Measurements from ENCODE around the gene DNPEP.
"Not testable (repeated sequence)": the region's sequence is repeated elsewhere in the genome, so short reads cannot be mapped to it uniquely, and the experiment has no call there.

Gene DNPEP

DNA sequence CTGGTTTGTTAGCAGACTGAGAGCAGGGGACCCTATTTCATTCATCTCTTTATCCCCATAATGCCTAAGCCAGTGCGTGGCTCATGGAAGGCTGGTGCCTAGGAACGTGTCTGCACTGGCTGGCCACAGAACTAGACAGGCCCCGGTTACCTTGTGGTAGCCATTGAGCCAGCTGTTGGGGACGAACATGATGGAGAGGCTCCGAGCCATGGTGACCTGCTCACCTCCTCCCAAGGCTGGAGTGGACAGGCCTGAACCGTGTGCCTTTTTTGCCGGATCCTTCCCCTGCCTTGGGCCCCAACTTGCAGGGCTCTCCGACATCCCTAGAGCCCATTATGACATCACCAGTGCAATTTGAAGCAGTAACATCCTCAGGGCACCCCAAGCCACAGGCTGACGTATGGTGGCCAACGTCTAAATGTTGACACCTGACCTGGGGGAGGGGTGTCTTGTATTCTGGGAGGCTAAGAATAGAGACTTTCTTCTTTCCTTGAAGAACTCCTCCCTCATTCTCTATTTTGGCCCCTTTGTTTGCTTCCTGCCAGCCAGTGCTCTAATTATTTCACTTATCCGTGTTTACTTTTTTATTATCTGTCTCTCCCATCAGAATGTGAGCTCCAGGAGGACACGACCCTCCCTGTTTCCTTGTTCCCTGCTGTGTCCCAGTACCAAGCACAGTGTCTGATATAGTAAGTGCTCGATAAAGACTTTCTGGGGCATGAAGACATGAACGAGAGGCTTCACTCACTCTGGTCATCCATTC, 12.2 kb upstream of the DNPEP start:
- DNase-seq (ENCODE audit: extremely low read depth, low read depth) = no peak
- TF ChIP-seq, protein P1, sequence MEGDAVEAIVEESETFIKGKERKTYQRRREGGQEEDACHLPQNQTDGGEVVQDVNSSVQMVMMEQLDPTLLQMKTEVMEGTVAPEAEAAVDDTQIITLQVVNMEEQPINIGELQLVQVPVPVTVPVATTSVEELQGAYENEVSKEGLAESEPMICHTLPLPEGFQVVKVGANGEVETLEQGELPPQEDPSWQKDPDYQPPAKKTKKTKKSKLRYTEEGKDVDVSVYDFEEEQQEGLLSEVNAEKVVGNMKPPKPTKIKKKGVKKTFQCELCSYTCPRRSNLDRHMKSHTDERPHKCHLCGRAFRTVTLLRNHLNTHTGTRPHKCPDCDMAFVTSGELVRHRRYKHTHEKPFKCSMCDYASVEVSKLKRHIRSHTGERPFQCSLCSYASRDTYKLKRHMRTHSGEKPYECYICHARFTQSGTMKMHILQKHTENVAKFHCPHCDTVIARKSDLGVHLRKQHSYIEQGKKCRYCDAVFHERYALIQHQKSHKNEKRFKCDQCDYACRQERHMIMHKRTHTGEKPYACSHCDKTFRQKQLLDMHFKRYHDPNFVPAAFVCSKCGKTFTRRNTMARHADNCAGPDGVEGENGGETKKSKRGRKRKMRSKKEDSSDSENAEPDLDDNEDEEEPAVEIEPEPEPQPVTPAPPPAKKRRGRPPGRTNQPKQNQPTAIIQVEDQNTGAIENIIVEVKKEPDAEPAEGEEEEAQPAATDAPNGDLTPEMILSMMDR (IDR thresholded peaks at IDR 0.05; ENCODE audit: low read depth, low read length) = no peak

- TF ChIP-seq, protein P1 (IDR thresholded peaks at IDR 0.05; ENCODE audit: low read depth, low read length) = no peak
- DNase-seq (ENCODE audit: extremely low read depth, low read depth) = no peak
Observed at GRCh38 chr2:219398721-219399363, 11.1 kb upstream of the DNPEP start.

- TF ChIP-seq, protein P1 (IDR thresholded peaks at IDR 0.05; ENCODE audit: low read depth, low read length) = no peak
Observed at GRCh38 chr2:219396863-219397457, 9.2 kb upstream of the DNPEP start.

DNA sequence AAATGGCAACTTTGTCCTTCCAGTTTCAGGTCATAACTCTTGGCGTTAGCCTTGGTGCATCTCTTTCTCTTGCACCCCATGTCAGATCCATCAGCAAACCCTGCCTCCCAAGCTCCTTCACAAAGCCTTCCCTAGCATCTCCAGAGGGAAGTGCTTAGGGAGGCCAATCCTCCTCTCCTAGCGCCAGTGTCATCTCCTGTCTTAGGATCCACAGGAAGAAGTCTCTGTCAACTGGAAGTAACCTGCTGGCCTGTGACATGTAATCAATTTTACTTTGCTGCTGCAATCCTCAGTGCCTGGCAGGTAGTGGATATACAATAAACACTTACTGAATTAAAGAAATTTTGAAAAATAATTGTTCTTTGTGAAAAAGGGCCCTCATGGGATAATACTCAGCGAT, 7.9 kb upstream of the DNPEP start:
- TF ChIP-seq, protein P1 (IDR thresholded peaks at IDR 0.05; ENCODE audit: low read depth, low read length) = no peak
- no peak for DNase-seq (ENCODE audit: extremely low read depth, low read depth)

More at GRCh38 chr2:219396863-219397457, 9.2 kb upstream of the DNPEP start:
- no peak for DNase-seq (ENCODE audit: extremely low read depth, low read depth)

DNA sequence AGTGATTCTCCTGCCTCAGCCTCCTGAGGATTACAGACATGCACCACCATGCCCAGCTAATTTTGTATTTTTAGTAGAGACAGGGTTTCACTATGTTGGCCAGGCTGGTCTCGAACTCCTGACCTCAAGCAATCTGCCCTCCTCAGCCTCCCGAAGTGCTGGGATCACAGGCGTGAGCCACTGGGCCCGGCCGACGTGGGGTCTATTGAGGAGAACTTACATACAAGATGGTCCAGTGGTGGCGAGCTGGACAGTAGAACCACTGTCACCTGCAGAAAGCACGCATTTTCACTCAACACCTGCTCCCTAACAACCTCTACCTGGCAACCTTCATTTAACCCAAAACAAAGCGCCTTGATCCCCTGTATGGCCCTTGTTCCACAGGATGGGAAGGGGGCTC, 7.3 kb upstream of the DNPEP start:
- not testable (repeated sequence) for DNase-seq (ENCODE audit: extremely low read depth, low read depth)

DNA sequence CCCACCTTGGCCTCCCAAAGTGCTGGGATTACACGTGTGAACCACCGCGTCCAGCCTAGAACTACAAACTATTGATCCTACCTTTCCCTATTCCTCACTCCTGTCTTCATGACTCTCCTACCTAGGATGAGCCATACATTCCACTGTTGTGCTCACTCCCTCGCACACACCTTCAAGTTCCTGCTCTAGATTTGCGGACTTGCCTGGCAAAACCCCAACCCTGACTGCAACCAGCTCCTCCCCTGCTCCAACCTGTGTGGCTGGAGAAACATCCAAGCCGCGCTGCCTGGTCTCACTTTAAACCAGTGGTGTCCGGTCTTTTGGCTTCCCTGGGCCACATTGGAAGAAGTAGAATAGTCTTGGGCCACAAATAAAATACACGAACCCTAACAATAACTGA, 5.0 kb upstream of the DNPEP start:
- TF ChIP-seq, protein P1 (IDR thresholded peaks at IDR 0.05; ENCODE audit: low read depth, low read length) = no peak
- DNase-seq (ENCODE audit: extremely low read depth, low read depth) = no peak

DNA sequence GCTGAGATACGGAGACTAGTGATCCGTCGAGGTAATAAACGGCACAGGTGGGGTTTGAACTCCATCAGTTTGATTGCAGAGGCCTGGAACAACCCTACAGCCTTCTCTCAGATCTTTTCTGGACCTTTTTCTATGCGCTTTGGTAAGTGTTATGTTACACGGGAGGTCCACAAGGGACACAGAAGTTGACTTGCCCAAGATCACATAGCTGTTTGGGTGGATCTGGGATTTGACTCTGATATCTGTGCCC, 1.1 kb upstream of the DNPEP start:
- TF ChIP-seq, protein P1 (IDR thresholded peaks at IDR 0.05; ENCODE audit: low read depth, low read length) = no peak

More for the DNA sequence above, 1.1 kb upstream of the DNPEP start:
- DNase-seq (ENCODE audit: extremely low read depth, low read depth) = no peak

Data from AG09319 (cell line).